ENCODE measurements around the gene NTNG1.

DNA sequence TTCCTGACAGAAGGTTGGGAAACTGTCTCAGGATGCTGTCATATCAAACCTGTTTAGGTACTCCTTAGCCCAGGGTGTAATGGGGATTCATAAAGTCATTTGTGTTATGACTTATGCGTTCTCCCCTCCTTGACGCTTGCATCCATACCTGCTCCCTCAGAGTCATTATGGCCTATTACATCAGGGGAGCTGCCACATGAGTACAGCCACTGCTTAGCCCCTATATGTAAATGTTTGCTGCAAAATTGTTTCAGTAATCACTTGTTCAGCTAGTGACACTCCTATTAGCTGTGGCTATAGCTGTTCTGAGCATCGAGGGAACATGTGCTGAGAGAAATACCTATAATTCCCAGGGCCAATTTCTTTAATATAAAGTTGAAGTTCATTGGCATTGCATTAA, 10.5 kb downstream of the NTNG1 start:
- TF ChIP-seq POLR2AphosphoS5 (IDR thresholded peaks at IDR 0.05; ENCODE audit: low read depth, low read length) = no peak
- no peak for TF ChIP-seq TAF1 (IDR thresholded peaks at IDR 0.05; ENCODE audit: borderline replicate concordance, insufficient read depth, low read length)
- no peak for TF ChIP-seq SIN3A (IDR thresholded peaks at IDR 0.05; ENCODE audit: borderline replicate concordance, insufficient read depth, low read length)
- TF ChIP-seq, protein P1, sequence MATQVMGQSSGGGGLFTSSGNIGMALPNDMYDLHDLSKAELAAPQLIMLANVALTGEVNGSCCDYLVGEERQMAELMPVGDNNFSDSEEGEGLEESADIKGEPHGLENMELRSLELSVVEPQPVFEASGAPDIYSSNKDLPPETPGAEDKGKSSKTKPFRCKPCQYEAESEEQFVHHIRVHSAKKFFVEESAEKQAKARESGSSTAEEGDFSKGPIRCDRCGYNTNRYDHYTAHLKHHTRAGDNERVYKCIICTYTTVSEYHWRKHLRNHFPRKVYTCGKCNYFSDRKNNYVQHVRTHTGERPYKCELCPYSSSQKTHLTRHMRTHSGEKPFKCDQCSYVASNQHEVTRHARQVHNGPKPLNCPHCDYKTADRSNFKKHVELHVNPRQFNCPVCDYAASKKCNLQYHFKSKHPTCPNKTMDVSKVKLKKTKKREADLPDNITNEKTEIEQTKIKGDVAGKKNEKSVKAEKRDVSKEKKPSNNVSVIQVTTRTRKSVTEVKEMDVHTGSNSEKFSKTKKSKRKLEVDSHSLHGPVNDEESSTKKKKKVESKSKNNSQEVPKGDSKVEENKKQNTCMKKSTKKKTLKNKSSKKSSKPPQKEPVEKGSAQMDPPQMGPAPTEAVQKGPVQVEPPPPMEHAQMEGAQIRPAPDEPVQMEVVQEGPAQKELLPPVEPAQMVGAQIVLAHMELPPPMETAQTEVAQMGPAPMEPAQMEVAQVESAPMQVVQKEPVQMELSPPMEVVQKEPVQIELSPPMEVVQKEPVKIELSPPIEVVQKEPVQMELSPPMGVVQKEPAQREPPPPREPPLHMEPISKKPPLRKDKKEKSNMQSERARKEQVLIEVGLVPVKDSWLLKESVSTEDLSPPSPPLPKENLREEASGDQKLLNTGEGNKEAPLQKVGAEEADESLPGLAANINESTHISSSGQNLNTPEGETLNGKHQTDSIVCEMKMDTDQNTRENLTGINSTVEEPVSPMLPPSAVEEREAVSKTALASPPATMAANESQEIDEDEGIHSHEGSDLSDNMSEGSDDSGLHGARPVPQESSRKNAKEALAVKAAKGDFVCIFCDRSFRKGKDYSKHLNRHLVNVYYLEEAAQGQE (IDR thresholded peaks at IDR 0.05; ENCODE audit: insufficient read depth in 1 of 2, low read depth in 2 of 2, low read length in 2 of 2) = no peak
- no peak for TF ChIP-seq FOXP2 (optimal IDR thresholded peaks at IDR 0.05; ENCODE audit: borderline replicate concordance, extremely low read depth, extremely low read length, insufficient read depth)
